ENCODE measurements around the gene CYTL1.
"Not testable (repeated sequence)": the region's sequence is repeated elsewhere in the genome, so short reads cannot be mapped to it uniquely, and the experiment has no call there.

CYTL1 gene

DNA sequence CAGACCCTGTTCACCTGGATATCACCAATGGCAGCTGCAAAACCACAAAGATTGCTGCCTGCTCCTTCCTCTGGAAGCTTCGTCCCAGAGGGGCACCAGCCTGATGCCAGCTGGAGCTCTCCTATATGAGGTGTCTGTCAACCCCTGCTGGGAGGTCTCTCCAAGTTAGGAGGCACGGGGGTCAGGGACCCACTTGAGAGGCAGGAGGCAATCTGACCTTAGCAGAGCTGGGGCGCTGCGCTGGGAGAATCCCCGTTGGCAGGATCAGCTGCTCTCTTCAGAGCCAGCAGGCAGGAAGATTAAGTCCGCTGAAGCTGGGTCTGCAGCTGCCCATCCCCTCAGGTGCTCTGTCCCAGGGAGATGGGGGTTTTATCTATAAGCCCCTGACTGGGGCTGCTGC lies 17.6 kb downstream of the CYTL1 start:
- DNase-seq (ENCODE audit: low read depth, low spot score) = not testable (repeated sequence)

DNA sequence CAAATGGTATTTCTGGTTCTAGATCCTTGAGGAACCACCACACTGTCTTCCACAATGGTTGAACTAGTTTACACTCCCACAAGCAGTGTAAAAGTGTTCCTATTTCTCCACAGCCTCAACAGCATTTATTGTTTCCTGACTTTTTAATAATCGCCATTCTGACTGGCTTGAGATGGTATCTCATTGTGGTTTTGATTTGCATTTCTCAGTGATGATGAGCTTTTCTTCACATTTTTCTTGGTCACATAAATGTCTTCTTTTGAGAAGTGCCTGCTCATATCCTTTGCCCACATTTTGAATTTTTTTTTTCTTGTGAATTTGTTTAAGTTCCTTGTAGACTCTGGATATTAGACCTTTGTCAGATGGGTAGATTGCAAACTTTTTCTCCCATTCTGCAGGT lies 22.3 kb downstream of the CYTL1 start:
- not testable (repeated sequence) for DNase-seq (ENCODE audit: low read depth, low spot score)

DNA sequence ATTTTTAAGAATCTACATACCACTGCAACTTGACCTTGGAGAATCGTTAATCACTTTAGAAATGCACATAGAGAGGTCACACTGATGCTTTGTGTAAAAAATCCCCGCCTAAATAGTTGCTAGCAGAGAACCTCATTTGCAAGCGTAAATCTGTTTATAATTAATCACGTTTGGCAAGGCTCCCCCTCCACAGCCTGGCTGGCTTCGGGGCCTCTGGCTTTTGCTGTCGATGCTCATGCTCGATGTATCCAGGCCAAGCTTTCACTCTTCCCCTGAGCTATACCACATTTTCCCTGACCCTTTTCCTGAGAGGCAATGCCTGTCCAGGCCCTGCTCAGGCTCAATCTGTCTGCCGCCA lies 23.4 kb downstream of the CYTL1 start:
- DNase-seq (ENCODE audit: low read depth, low spot score) = no peak

DNA sequence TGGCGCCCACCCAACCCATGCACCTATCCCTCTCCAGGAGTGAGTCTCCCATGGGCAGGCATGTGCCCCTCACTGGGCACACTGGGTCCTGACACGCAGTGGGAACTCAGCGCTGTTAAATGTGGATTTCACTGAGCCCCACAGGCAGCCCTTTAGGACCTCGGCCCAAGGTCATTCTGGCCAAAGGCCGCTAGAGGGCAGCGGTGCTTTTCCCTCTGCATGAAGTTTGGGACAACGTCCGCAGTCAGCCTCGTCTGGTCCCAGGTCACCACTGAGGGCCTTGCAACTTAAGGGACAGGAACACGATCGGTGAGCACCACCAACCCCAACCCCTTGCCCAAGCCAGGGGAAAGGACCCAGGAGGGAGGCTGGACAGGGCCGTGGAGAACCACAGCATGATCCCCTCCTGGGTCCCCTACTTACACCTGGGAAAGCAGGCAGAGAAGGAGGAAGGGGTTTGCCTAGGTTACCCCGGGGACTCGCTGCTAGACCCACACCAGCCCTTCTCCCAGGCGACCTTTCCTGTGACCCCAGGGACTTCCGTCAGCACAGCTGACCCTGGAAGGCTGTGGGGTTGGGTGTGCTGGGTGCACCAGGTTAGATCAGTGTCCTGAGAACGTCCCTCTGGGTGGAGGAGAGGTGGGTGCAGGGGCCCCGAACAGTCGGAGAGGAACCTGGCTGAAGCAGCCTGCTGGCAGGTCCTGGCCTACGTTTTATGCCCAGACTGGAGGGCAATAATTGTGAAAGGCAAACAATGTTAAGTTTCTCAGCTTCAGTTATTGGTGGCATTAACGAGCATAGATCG lies 24.0 kb downstream of the CYTL1 start:
- peak; percentile 88 for DNase-seq (ENCODE audit: low read depth, low spot score)

DNA sequence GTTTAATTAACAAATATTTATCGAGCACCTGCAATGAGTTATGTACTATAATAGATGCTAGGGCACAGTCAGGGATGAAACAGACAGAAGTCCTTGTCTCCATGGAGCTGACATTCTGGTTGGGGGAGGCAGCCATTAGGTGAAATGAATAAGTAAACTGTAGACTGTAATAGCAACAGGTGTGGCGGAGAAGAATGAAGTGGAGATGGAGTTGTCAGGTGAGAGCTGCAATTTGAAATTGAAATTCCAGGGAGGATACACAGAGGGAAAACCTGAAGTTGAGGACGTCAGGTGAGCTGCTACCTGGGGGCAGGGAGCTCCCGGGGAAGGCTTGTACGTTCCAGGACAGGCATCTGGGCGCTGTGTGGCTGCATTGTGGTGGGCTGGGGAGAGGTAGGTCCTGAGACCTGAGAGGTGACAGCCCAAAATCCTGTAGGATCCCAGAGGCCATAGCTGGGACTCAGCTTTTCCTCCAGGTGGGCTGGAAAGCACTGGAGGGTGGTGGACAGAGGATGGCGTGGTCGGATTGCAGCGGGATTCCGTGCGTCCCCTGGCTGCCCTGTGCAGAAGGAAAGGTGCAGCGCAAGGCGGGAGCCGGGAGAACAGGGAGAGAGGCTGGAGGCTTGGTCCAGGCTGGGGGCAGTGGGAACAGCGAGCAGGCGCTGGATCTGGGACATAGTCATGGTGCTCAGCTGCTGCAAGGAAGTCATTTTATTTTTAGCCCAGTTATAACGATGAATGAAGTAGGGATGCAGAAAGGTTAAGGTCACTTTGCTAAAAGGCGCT lies 24.8 kb downstream of the CYTL1 start:
- no peak for DNase-seq (ENCODE audit: low read depth, low spot score)

DNA sequence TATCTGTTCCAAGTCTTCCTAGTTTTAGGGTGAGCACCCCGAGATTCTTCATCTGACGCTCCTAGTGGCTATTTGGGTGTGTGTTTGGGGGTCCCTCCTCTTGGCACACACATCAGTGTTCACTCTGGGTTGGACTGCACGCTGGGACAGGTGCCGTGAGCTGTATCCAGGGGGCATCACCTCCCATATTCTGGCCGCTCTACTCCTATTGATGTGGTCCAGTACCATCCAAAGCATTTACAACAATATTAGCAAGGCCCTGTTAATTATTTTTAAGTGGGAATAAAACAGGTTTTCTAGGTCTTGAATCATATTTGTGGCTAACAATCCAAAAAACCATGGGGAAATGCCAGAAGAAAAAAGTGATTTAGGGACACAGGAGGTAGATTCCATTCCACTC lies 26.4 kb downstream of the CYTL1 start:
- no peak for DNase-seq (ENCODE audit: low read depth, low spot score)

DNA sequence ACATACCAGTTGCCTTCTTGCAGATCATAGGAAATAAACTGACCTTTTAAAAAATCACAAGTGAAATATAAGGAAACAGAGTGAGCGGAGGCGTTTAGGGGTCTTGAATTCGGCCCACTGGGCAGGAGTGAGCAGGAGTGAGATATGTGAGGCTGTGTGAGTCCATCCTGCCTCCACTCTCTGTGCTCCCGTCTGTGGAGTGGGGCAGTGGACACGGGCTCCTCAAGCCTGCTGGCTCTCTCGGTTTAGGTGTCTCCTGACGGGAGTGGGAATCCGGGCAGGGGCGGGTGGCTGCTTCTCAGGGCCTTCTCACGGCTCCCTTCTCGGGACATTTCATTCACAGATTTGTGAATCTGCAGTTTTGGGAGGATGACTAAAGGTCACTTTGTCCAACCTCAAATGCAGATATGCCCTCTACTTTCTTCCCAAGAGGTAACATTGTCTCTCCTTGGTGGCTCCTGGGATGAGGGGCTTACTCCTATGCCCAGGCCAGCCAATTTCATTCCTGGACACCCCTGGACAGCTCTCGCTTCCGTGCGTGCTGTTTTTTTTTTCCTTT lies 27.6 kb downstream of the CYTL1 start:
- no peak for DNase-seq (ENCODE audit: low read depth, low spot score)

DNA sequence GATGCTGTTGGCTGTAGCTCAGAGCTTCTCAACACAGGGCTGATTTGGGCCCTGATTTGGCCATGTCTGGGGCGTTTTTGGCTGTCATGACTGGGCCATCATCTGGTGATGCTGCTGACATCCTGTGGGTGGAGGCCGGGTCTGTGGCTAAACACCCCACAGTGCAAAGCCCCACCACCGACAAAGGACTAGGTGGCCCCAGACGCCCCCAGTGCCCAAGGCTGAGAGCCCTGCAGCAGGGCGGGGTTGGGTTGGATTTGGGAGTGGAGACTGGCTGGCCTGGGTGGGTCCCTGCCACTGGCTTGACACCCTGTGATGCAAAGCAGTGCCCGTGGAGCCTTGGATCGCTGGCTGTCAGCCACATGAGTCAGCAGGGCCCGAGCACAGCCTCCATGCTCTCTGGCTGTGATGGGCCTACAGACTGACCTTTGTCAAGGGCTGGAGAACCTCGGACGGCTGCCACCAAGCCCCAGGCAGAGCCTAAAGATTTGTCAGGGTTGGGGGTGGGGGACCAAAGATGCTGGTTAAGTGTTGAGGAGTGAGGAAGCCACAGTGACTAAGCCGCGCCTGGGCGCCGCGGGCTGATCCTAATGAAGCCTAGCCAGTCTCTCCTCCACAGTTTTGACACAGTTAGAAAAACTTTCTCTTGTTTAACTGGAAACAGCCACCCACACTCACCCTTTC lies 28.3 kb downstream of the CYTL1 start:
- peak; percentile 73 for DNase-seq (ENCODE audit: low read depth, low spot score)

DNA sequence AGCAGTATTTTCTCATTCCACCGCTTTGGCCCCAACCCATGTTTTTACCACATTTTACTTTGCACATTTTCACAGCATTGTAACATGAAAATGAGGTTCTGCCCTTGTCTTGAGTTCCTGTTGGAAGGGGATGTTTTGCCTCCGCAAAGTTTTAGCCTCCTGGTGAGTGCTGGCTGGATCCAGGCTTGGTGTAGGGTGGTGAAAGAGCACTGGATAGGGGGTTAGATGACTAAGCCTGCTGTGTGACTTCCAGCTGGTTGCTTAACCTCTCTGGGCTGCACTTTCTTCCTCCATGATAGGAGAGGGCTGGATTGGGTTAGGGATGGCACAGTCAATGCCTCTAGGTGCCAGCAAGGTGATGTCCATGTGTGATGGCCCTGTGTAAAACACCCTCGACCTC lies 28.9 kb downstream of the CYTL1 start:
- DNase-seq (ENCODE audit: low read depth, low spot score) = no peak

DNA sequence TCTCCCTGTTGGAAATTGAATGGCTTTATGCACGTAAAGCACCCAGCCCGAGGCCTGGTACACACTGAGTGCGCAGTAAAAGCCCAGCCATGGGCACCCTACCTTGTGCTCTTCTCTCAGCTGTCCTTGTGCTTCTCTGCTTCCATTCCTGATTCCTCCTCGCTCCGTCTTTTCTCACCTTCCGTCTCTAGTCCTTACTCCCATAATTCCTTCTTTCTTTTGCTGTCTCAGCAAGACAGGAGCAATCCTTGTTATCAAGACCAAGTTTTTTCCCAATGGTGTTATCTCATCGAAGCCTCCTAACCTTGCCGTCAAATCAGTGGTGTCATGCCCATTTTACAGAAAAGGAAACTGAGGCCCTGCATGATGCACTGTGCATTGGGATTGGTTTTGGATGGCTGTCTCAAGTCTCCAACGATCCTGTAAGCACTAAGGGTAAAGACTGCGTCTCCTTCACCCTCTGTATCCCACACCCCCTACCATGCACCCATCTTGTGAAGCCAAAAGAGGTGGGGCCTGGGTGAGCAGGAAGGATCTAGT lies 30.1 kb downstream of the CYTL1 start:
- no peak for DNase-seq (ENCODE audit: low read depth, low spot score)

DNA sequence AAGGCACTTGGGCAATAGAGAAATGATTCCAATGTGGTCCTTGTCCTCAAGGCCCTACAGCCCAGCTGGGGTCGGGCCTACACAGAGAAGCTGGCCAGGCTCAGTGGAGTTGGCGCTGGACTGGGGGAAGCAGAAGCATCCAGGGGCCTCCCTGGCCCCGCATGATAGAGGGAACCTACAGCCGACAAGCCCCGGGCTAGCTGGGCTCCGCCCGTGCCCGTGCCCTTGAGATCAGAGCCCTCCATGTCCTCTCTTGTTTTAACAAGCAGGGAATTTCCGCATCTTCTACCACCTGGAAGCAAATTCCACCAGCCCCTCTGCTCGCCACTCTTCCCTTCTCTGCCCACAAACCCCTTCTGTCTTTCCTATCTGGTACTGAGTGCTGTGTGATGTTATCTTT lies 31.6 kb downstream of the CYTL1 start:
- no peak for DNase-seq (ENCODE audit: low read depth, low spot score)

DNA sequence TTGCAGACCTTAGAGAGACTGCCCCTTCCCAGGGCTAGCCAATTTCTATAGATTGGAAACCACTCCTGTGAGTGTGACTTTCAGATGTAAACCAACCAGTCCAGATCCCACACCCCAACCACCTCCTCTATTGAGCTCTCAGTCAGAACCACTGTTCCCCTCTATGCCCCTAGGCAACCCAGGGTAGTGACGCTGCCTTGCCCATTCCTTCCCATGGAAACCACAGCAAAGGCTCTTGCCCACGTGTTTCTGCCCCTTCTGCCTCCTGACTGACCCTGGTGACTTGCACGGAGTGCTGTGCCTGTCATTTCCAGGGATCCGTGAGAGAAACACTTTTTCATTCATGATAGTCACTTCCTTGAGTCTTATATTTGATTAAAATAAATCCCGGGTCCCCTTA lies 32.4 kb downstream of the CYTL1 start:
- DNase-seq (ENCODE audit: low read depth, low spot score) = no peak

DNA sequence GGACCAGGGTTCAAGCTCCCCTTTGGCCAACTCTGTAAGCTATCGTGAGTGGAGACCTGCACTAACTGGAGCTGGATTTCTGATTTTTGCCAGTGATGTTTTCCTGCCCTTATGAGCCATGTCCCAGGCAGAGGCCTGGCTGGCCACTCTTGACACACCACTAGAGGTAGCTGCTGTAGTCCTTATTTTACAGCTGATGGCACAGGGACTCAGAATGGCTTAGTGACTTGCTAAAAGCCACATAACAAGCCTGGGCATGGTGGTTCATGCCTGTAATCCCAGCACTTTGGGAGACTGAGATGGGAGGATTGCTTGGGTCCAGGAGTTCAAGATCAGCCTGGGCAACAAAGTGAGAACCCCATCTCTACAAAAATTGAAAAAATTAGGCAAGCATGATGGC lies 33.4 kb downstream of the CYTL1 start:
- no peak for DNase-seq (ENCODE audit: low read depth, low spot score)

DNA sequence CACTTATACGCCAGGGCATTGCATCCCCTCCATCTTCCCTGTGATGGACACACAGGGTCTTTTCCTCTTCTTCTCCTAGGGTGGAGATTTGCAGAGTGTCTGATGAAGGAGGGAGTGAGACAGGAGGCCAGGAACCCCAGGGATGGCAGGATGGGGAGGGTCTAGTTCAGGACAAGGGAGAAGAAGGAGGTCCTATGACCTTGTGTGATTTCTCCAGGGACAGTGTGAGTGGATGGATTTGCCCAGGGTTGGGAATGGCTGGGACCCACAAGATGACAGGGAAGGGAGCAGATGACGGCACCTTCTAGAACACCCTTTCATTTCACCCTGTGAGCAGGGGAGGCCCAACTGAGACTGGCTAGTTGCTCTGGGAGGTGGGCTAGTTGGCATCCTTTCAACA lies 34.2 kb downstream of the CYTL1 start:
- no peak for DNase-seq (ENCODE audit: low read depth, low spot score)

DNA sequence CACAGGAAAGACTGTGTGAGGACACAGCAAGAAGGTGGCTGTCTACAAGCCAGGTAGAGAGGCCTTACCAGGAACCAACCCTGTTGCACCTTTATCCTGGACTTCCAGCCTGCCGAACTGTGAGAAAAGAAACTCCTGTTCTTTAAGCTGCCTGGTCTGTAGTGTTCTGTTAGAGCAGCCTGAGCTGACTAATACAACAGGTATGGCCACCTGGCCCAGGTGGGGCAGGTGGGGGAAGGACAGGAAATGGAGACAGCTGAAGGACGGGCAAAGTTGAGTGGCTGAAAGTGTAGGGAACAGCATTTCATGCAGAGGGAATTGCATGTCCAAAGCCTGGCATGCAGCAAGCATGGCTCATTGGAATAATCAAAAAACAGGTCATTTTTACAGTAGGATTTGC lies 35.1 kb downstream of the CYTL1 start:
- DNase-seq (ENCODE audit: low read depth, low spot score) = no peak

DNA sequence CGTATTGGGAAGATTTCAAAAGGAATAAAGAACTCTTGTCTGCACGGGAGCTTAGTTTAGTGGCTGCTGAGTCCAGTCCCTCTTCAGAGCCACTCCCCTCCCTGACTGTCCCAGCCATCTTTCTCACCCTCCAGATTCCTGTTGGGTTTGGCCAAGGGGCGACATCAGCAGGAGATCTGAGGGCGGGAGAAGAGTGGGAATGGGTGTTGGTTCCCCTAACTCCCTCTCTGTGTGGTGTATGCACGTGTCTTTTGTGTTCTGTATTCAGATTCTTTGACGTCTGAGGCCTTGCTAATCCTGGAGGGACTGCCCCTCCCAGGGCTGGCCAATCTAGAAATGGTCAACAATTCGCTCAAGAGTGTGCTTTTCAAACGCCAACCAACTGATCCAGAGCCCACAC lies 37.4 kb downstream of the CYTL1 start:
- no peak for DNase-seq (ENCODE audit: low read depth, low spot score)

DNA sequence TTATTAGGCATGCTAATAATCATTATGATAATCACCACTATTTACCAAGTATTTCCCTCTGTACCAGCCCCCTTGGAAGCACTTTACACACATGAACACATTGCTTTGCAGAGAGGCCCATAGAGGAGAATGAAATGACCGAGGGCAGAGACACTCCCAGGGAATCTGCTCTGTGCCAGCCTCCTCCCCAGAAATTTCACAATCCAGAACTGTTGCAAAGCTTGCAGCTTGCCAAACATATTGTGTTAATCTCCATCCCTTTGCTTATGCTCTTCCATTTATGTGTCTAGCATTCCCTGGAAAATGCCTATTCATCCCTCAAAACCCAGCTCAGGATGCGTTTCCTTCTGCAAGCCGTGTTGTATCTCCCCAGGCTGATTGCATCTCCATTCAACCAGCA lies 37.8 kb downstream of the CYTL1 start:
- no peak for DNase-seq (ENCODE audit: low read depth, low spot score)

DNA sequence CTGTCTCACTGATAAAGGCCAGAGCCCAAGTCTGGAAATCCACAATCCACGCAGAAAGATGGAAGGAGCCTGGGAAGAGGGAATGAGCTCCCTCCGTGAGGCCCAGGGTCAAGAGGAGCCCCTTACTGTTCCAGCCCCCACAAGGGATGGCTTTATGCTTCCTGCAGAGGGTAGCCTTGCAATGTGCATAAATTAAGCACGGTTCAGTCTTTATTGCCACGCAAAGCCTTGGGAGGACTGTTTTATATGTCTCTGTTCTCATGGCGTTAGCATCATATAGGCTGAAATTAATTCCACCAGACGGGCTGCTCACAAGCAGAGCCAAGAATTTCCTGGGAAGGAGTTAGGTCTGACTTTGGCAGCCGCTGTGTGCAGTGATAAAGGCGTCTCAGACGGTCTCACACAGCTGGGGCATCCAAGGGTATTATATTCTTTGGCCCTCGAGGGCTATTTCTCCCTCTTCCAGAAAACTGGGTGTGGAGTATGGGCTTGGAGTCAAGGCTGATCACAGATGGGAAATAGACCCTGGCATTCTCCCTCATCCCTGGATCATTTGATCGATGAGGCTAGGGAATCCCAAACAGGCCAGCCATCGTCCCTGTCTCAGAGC lies 38.5 kb downstream of the CYTL1 start:
- no peak for DNase-seq (ENCODE audit: low read depth, low spot score)

DNA sequence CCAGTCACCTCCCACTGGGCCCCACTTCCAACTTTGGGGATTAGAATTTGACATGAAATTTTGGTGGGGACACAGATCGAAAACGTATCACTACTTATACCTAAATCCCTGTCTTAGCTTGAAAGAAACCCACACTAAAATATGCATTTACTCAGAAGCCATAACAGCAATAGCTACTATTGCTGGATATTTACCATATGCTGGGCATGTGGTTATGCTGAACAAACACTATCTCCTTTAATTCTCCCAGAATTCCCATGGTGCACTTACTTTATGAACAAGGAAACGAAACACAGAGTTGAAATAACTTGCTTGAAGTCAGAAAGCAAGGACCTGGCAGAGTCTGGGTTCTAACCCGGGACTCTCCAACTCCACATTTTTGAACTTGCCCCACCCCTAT lies 39.3 kb downstream of the CYTL1 start:
- no peak for DNase-seq (ENCODE audit: low read depth, low spot score)

DNA sequence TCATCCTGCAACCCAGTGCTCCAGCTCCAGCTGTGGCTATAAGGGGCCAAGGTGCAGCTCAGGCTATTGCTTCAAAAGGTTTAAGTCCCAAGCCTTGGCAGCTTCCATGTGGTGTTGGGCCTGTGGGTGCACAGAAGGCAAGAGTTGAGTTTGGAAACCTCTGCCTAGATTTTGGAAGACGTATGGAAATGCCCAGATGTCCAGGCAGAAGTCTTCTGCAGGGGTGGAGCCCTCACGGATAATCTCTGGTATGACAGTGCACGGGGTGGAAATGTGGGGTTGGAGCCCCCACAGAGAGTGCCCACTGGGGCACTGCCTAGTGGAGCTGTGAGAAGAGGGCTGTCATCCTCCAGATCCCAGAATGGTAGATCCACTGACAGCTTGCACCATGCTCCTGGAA lies 44.5 kb downstream of the CYTL1 start:
- DNase-seq (ENCODE audit: low read depth, low spot score) = no peak

DNA sequence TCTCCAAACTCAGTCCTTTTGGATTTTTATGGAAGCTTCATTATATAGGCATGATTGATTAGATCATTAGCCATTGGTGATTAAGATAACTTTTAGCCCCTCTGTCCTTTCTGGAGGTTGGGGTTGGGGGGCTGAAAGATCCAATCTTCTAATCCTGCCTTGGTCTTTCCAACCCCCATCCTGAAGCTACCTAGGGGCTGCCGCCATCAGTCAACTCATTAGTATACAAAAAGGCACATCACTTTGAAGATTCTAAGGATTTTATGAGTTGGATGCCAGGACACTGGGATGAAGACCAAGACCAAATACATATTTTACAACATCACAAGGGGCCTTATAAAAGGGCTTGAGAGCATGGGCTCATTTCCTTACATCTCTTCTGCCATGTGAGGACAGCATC lies 47.5 kb downstream of the CYTL1 start:
- no peak for DNase-seq (ENCODE audit: low read depth, low spot score)

DNA sequence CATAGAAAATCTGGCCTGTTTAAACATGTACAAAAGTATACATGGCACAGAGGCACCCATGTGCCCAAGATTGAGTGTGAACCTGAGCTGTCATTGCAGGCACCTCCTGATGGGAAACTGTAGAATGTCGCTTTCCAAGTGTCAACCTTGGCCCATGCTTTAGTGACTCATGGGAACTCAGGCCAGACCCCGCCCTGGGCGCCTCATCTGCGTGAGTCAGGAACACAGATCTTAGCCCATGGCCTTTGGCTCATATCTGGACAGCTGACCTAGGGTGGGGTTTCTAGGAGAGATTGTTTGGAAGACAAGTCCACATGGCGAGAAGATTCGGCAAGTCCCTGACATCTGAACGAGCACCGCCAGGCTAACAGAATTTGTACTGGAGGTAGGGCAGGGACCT lies 50.0 kb downstream of the CYTL1 start:
- DNase-seq (ENCODE audit: low read depth, low spot score) = no peak

Data from ELF-1 (cell line).